Astrocyte (in vitro differentiated cells and primary cell): ENCODE measurements around the gene NFATC4.

ENCODE experiments used
- EZH2 ChIP-seq: IDR thresholded peaks from 2 replicates; pipeline ENCODE4 v1.6.1; 2012; ENCODE audit warnings: mild to moderate bottlenecking, low read length, inconsistent platforms; ENCODE audit not compliant: insufficient read depth
- TF ChIP-seq, protein P1 (sequence below): IDR thresholded peaks from 2 replicates; pipeline ENCODE4 v1.5.1; 2011; ENCODE audit warnings: low read depth, mild to moderate bottlenecking, inconsistent platforms, low read length, moderate library complexity; ENCODE audit not compliant: insufficient read depth

DNA sequence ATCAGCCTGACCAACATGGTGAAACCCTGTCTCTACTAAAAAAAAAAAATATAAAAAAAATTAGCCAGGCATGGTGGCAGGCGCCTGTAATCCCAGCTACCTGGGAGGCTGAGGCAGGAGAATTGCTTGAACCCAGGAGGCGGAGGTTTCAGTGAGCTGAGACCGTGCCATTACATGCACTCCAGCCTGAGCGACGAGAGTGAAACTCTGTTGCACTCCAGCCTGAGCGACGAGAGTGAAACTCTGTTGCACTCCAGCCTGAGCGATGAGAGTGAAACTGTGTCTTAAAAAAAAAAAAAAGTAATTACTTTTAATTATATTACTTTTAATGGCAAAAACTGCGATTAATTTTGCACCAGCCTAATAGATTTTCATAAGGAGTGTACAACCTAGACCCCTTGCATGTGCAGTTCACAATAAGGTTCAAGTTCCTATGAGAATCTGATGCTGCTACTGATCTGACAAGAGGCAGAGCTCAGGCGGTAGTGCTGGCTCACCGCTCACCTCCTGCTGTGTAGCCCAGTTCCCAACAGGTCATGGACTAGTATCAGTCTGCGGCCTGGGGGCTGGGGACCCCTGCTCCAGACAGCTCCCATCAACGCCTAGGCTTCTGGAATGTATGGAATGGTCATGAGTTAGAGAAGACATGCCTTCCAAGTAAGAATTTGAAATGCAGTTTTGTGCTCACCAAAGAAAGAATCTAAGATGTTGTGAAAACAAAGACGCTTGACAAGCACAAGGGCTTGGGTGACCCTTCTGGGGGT lies 46.6 kb upstream of the NFATC4 start:
- TF ChIP-seq, protein P1, sequence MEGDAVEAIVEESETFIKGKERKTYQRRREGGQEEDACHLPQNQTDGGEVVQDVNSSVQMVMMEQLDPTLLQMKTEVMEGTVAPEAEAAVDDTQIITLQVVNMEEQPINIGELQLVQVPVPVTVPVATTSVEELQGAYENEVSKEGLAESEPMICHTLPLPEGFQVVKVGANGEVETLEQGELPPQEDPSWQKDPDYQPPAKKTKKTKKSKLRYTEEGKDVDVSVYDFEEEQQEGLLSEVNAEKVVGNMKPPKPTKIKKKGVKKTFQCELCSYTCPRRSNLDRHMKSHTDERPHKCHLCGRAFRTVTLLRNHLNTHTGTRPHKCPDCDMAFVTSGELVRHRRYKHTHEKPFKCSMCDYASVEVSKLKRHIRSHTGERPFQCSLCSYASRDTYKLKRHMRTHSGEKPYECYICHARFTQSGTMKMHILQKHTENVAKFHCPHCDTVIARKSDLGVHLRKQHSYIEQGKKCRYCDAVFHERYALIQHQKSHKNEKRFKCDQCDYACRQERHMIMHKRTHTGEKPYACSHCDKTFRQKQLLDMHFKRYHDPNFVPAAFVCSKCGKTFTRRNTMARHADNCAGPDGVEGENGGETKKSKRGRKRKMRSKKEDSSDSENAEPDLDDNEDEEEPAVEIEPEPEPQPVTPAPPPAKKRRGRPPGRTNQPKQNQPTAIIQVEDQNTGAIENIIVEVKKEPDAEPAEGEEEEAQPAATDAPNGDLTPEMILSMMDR: no peak
- no peak for TF ChIP-seq EZH2
